Ureter (tissue), 1 donor: ENCODE data around the gene PTPRZ1. TPM values are rescaled to one million over a fixed set of nuclear protein-coding genes. Genes with fewer than 3 reads are reported as not detected.
A peak's percentile ranks its signal among the peaks of the same experiment; 100 is the strongest.

Source experiments
- DNase-seq: peaks from one replicate; pipeline ENCODE4 v3.0.0-alpha.2; 2020; ENCODE audit warnings: low spot score
- total RNA-seq: library from RNA; stranded (reverse); gene quantifications from one replicate; pipeline ENCODE4 v1.2.4, GENCODE V29; 2023
- donor health status: DM: yes; HTN: yes; CAD: no.

PTPRZ1 gene
- total RNA-seq, 1 donor from 2014 or later, result 0.26 TPM

DNA sequence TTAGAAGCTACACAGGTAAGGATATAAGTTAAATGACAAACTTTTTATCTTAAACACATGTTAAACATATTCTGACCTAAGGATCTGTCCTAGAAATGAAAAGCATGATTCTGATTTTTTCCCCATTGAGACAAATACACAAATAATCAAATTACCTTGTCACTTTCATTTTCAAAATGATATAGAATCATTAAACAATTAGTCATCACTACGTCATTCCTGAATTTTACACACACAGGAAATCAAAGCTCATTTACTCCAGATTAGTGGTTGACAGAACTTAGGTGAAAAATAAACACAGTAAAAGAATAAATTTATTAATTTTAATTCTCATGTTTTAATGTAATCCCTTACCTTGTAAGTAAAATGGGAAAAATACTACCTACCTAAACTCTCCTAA lies 182.1 kb downstream of the PTPRZ1 start:
- no peak for DNase-seq

DNA sequence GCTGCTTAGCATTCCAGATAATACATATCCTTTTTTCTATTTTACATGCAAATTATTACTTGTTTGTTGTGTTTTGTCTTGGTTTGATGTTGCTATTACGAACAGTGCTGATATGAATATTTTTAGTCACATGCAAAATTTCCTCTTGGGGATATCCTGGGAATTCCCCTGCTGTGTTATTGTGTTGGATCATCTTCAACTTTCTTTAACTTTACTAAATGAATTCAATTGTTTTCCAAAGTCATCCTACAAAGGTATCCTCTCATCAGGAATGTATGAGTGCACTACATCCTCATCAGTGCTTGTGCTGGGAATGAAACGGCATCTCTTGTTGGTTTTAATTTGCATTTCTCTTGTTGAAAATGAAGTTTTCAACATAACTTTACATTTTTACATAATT lies 184.0 kb downstream of the PTPRZ1 start:
- DNase-seq, result no peak

DNA sequence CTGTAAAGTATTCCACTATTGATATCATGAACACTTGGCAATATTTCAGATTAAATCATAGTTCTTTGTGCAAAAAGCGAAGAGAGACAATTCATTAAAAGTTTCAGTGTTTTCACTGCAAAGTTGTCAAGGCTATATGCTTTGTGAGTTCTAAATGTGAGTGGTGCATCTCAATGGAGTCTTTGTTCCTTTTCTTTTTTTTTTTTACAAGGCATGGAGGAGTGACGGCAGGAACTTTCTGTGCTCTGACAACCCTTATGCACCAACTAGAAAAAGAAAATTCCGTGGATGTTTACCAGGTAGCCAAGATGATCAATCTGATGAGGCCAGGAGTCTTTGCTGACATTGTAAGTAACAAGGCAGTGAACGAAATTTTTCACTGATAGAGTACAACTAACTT lies 186.6 kb downstream of the PTPRZ1 start:
- DNase-seq, result no peak

DNA sequence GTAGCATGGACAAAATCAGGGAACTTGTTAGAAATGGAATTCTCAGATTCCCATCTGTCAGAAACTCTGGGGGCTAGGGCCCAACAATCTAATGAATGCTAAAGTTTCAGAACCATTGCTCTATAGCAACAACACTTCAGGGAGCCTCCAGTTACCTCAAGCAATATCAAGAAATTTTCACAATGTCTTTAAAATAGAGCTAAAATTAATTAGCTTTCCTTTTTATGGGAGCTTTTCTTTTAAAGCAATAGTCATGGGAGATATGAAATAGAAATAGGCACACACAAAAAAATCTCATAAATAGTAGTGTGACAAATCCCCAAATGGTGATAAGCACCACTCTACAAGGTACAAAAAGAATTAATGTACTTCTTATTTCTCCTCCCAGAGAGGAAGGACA lies 190.2 kb downstream of the PTPRZ1 start:
- no peak for DNase-seq

DNA sequence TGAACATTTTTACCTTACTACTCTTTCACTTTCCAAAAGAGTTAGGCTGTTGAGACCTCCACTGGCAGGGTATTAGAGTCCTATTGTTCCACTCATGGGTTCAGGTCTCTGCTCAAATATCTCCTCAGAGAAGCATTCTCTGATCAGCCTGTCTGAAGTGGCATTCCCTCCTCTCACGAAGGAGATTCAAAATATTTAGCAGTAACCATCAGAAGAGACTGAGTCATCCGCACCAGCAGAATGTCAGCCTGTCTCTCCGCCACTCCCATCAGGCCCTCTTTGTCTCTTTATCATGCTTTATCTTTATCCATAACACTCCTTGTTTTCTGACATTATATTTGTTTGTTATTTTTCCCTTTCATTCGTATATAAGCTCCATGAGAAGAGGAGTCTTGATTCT lies 192.0 kb downstream of the PTPRZ1 start:
- DNase-seq, result no peak

DNA sequence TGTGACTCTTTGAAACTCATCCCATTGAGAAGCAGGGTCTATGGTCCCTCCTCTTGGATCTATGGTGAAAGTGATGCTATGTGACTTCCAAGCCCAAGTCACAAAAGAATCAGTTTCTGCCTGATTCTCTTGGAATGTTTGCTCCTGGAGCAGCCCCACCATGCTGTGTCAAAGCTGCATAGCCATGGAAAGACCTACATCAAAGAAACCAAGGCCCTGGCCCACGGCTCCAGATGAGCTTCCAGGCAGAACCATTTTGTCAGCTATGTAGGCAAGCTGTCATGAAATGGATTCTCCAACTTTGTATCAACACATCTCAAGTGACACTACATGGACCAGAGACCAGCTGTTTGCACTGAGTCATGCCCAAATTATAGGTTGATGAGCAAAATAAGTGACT lies 194.1 kb downstream of the PTPRZ1 start:
- no peak for DNase-seq

DNA sequence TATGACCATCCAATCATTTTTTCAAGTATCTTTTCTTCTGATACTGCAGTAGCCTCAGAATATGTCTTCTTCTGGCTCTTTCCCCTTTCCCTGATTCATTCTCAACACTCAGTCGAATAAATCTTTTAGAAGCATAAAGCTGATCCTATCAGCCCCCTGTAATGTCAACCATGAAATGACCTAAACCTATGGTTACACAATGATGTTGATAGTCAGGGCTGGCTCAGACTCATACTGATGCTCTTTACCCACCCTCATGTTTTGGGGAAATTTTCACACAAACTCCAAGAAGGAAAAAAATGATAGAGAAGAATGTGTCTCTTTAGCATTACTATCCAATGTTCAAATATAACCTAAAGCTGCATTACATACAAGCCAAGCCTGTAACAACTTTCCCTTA lies 195.1 kb downstream of the PTPRZ1 start:
- no peak for DNase-seq

DNA sequence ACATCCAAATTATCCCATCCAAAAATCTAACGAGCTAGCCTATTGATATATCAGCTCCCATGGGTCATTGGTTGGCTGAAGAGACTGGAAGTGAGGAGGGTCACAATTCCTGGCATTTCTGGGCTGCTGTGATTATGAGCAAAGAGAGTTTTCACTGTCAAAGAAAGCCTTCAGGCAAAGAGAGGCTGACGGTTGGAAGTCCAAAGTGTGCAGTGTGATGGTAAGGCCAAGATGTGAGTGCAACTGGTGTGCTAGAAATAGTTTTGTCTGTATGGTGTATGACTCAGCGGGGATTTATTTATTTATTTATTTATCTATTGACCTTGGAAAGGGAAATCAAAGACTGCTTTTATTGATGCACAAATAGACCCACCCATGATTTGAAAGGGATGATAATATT lies 196.0 kb downstream of the PTPRZ1 start:
- no peak for DNase-seq

DNA sequence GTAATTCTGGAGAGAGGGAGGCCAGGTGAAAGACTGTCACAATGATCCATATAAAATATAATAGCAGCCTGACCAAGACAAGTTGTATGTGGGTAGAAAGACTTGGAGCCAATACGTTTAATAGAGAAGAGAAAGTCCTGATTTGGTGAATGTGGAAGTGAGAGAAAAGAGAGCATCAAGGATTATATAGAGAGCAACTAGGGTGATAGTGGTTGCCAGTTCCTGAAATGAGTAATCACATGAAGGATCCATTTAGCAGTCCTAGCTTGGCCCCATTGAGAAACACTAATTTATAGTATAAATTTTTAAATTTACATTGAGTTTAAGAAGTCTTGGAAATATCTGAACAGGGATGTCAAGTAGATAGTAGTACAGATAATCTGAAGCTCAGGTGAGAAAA lies 197.1 kb downstream of the PTPRZ1 start:
- DNase-seq, result no peak

DNA sequence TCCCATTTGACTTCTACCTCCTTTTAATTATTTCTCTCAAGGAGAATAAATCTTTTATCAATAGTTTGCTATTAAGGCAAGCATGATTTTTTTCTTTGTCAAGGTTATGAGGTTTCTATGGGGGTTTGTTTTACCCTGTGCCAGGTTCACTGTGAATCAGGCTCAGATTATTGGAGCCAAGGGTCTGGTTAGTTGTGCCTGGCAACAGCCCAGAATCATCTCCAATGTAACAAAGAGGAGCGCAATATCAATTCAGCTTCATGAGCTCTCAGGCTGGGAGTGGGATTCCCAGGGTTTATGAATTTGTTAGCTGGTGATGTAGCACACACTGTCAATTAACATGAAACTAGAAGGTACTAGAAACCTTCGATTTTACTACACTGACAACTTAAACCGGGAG lies 197.9 kb downstream of the PTPRZ1 start:
- no peak for DNase-seq

DNA sequence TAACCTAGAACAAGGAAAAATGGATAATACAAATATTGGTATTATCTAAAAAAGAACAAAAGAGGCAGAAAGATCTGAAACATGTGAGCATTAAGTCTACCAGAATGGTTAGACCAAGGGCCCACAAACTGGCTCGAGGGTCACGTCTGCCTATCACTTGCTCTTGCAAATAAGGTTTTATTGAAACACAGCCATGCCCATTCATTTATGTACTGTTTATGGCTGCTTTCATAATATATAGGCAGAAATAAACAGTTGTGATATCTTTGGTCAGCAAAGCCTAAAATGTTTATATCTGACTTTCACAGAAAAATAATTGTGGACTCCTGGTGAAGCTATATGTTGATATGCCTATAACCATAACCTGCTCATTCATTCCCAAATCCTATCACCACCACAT lies 199.3 kb downstream of the PTPRZ1 start:
- no peak for DNase-seq

DNA sequence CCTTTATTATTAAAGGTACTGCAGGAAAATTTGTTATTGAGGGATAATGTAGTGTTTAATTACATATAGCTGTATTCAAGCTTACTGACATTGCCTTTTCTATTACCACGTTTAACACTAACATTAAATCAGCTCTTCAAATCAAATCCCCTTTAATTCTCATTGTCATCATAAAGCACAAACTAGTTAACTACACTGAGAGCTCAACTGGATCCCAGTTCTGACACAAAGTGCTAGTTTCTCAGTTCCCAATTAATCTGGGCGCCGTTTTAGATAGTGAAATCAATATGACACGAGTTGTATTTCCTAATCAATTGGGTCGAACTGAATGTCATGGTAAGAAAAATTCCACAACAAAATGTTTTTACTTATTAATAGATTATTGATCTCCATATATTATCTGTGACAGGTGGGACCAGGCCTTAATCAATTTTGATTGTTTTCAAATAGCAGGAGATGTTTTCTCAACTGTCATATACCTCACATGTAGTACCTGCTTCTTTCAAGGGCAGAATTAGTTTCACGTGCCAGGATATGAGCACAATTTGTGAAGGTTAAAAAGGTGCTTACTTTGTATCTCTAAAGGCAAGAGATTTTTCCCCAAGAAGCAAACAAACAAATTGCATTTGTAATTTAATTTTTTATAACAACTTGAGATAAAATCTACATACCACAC lies 200.1 kb downstream of the PTPRZ1 start:
- no peak for DNase-seq

DNA sequence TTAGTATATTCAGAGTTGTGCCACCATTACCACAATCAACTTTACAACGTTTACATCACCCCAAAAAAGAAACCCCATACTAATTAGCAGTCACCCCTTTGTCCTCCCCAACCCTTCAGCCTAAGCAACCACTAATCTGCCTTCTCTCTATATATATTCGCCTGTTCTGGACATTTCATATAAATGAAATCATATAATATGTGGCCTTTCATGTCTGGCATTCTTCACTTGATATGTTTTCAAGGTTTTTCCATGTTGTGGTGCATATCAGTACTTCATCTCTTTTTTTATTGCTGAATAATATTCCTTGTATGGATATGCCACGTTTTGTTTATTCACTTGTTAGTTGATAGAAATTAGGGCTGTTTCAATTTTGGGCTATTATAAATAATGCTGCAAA lies 200.7 kb downstream of the PTPRZ1 start:
- DNase-seq, result no peak

DNA sequence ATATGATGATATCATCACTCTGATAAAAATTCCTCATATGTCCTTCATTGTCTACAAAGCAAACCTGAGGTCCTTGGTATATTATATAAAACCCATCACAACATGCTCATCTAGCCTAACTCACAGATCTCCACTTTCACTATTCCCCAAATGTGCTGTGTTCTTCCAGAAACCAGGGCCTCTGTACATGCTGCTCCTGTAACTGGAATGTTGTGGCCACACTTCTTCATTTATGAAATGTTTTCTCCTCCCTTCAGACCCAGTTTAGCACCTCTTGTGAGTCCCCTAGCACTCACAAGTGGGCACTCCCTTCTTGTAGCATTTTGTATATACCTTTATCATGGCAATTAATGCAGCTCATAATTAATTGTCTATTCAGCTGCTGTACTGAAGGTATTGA lies 209.2 kb downstream of the PTPRZ1 start:
- DNase-seq, result no peak

DNA sequence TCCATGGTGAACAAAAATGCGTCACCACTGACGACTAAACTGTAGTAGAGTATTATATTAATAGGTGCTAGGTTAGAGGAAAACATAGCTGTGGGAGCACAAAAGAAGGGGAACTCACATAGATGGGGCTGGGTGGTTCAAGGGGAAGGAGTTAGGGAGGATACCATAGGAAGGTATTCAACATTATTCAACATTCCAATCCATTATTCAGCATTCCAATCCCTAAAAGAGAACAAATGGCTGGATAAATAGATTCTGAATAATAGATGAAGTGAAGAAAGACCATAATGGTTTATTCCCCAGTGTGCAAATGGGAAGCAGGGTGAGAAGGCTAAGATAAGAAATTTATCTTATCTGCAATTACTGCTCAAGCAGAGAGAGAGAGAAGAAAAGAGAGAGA lies 209.7 kb downstream of the PTPRZ1 start:
- no peak for DNase-seq

DNA sequence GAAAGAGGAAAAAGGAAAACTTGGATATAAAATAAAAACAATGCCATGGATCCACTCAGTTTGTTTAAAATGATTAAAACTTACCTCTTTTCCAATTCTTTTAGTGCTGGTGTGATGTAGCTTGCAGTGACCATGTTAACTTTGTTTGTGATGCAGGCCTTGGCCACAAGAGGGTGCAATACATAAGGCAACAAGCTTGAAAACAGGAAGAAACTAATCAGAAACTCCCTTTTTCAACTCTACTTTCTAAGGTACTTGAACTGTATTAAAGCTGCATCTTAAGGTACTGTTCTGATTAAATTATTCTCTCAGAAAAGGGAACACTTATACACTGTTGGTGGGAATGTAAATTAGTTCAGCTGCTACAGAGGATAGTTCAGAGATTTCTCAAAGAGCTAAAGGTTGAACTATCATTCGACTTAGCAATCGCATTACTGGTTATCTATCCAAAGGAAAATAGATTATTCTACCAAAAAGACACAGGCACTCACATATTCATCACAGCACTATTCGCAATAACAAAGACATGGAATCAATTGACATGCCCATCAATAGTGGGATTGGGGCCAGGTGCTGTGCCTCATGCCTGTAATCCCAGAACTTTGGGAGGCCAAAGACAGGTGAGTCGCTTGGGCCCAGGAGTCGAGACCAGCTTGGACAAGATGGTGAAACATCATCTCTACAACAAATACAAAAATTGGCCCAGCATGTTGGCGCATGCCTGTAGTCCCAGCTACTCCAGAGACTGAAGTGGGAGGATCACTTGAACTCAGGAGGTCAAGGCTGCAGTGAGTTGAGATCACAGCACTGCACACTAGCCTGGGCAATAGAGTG lies 220.2 kb downstream of the PTPRZ1 start:
- peak; percentile 65 for DNase-seq

DNA sequence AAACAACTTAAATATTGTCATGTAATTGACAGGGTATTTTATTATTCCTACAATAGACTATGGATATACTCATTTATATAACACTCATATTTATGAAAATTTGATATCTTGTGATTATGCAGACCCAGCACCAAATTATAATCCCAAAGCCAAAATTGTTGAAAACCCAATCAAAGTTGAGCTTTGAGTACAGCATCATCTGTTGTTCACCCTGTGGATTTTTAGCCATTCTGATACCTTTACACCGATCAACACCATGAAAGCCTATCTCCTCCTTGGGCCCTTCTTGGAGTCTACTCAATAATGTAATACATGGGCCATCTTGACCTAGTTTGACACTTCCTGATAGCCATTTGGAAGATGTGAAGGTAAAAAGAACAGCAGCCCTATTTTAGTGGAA lies 221.6 kb downstream of the PTPRZ1 start:
- no peak for DNase-seq

DNA sequence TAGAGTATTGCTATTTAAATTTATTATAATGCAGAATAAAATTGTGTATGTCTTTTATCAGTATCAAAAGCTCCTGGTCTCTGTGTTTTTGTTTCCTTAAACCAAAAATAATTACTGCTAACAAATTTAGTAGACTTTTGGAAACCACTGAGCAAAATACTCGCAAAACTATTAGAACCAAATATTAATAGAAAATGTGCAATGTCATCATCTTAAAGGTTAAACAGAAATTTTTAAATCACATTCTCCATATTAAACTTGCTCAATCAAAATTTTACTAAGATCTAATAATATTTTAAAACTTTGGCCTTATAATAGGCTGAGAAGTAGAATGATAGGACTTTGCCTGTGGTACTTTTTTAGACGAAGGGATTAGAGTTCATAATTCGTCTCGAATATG lies 222.7 kb downstream of the PTPRZ1 start:
- DNase-seq, result no peak

DNA sequence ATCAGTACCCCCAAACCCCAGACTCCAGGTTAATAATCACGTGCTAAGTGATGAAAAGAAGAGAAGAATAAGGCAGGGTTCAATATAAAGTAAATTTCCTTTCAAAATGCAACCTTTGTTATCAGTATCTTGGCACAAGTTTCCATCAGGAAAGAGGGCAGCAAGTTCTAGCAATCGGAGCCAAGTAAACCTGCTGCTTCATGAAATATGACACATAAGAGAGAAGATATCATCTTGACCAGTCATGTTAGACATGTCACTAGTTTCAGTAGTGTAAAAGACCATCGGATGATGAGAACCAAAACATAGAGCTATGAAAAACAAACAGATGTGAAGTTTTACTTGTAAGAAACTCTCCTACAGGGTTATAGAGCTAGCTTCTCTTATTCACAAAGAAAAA lies 227.1 kb downstream of the PTPRZ1 start:
- DNase-seq, result no peak

DNA sequence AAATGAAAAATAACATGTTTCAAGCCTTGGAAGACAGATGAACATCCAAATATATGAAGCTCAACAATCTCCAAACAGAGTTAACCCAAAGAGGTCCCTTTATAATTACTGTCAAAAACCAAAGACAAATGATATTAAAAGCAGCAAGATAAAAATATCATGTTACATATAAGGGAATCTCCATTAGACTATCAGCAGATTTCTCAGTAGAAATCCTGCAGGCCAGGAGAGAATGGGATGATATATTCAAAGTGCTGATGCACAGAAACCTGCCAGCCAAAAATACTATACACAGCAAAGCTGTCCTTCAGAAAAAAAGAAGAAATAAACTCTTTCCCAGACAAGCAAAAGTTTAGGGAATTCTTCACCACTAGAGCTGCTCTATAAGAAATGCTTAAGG lies 230.1 kb downstream of the PTPRZ1 start:
- DNase-seq, result no peak
